ENCODE data around the gene GLIS1. TPM values are rescaled to one million over a fixed set of nuclear protein-coding genes. Genes with fewer than 3 reads are reported as not detected.

Gene GLIS1
- total RNA-seq, 1 experiment from 2014 or later: 0.13 TPM

GRCh38 chr1:53693773-53694717 lies 44.9 kb downstream of the GLIS1 start:
- no peak for DNase-seq (ENCODE audit: low spot score)
- H3K36me3 ChIP-seq (ENCODE audit: insufficient read depth, low read length, poor library complexity, severe bottlenecking): no peaks in the 10 kb centered on the region
- no TSS peak for BruUV-seq (replicated peaks)
- CTCF ChIA-PET: no interaction called here
- POLR2A ChIA-PET (ENCODE audit: low non-redundant PET): no interaction called here
- no peak for TF ChIP-seq EZH2 (IDR thresholded peaks at IDR 0.05; ENCODE audit: borderline replicate concordance, low read depth, low read length, poor library complexity, severe bottlenecking)
- TF ChIP-seq, protein P1, sequence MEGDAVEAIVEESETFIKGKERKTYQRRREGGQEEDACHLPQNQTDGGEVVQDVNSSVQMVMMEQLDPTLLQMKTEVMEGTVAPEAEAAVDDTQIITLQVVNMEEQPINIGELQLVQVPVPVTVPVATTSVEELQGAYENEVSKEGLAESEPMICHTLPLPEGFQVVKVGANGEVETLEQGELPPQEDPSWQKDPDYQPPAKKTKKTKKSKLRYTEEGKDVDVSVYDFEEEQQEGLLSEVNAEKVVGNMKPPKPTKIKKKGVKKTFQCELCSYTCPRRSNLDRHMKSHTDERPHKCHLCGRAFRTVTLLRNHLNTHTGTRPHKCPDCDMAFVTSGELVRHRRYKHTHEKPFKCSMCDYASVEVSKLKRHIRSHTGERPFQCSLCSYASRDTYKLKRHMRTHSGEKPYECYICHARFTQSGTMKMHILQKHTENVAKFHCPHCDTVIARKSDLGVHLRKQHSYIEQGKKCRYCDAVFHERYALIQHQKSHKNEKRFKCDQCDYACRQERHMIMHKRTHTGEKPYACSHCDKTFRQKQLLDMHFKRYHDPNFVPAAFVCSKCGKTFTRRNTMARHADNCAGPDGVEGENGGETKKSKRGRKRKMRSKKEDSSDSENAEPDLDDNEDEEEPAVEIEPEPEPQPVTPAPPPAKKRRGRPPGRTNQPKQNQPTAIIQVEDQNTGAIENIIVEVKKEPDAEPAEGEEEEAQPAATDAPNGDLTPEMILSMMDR (conservative IDR thresholded peaks at IDR 0.05; ENCODE audit: low read depth, low read length): no peak
- no peaks in the 10 kb centered on the region for H3K9me3 ChIP-seq (ENCODE audit: low read depth, low read length, poor library complexity, severe bottlenecking)
- intact Hi-C loops (cut with micrococcal nuclease; ENCODE audit: unreplicated experiment): no loop called here
- H3K4me3 ChIP-seq (ENCODE audit: low read depth, low read length, poor library complexity, severe bottlenecking): no peak overlapping the region
- peaks cover 8% of the 10 kb centered on the region for H3K4me1 ChIP-seq (ENCODE audit: insufficient read depth, low read length, poor library complexity, severe bottlenecking)
- no peak overlapping the region for H3K27ac ChIP-seq (ENCODE audit: low read depth, low read length, poor library complexity, severe bottlenecking)
- H3K27me3 ChIP-seq (replicated peaks; ENCODE audit: insufficient read depth, low read depth, low read length, poor library complexity): no peaks in the 10 kb centered on the region

GRCh38 chr1:53693339-53693738 lies 45.6 kb downstream of the GLIS1 start:
- TF ChIP-seq, protein P1 (conservative IDR thresholded peaks at IDR 0.05; ENCODE audit: low read depth, low read length): no peak
- no peak for TF ChIP-seq EZH2 (IDR thresholded peaks at IDR 0.05; ENCODE audit: borderline replicate concordance, low read depth, low read length, poor library complexity, severe bottlenecking)
- peaks cover 8% of the 10 kb centered on the region for H3K4me1 ChIP-seq (ENCODE audit: insufficient read depth, low read length, poor library complexity, severe bottlenecking)
- no peaks in the 10 kb centered on the region for H3K27me3 ChIP-seq (replicated peaks; ENCODE audit: insufficient read depth, low read depth, low read length, poor library complexity)
- DNase-seq (ENCODE audit: low spot score): no peak
- no peak overlapping the region for H3K4me3 ChIP-seq (ENCODE audit: low read depth, low read length, poor library complexity, severe bottlenecking)
- ChIA-PET CTCF (no interaction called here), POLR2A (ENCODE audit: low non-redundant PET) (no interaction called here)
- H3K9me3 ChIP-seq (ENCODE audit: low read depth, low read length, poor library complexity, severe bottlenecking): no peaks in the 10 kb centered on the region
- H3K36me3 ChIP-seq (ENCODE audit: insufficient read depth, low read length, poor library complexity, severe bottlenecking): no peaks in the 10 kb centered on the region
- no TSS peak for BruUV-seq (replicated peaks)
- H3K27ac ChIP-seq (ENCODE audit: low read depth, low read length, poor library complexity, severe bottlenecking): no peak overlapping the region
- intact Hi-C loops (cut with micrococcal nuclease; ENCODE audit: unreplicated experiment): no loop called here

DNA sequence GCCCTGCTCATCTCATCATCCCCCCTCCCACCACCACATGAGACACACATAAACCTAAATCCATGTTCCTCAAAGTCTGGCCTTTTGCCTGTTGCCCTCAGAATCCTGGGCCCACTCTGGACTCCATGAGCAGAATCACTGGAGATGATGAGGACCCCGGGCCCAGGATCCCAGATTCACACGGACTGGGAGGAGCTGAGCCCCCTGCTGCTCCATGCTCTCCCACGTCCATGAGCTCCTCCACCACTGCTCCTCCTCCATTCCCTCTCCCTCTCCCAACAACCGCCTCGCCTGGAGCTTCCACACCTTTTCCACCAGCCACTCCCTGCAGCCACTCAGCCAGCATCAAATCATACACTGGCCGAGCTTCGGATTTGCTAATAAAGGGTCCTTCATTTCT lies 47.6 kb downstream of the GLIS1 start:
- H3K27ac ChIP-seq (ENCODE audit: low read depth, low read length, poor library complexity, severe bottlenecking): no peak overlapping the region
- no peaks in the 10 kb centered on the region for H3K36me3 ChIP-seq (ENCODE audit: insufficient read depth, low read length, poor library complexity, severe bottlenecking)
- no peaks in the 10 kb centered on the region for H3K27me3 ChIP-seq (replicated peaks; ENCODE audit: insufficient read depth, low read depth, low read length, poor library complexity)
- intact Hi-C loops (cut with micrococcal nuclease; ENCODE audit: unreplicated experiment): no loop called here
- no peak for DNase-seq (ENCODE audit: low spot score)
- TF ChIP-seq, protein P1 (conservative IDR thresholded peaks at IDR 0.05; ENCODE audit: low read depth, low read length): no peak
- no peak for TF ChIP-seq EZH2 (IDR thresholded peaks at IDR 0.05; ENCODE audit: borderline replicate concordance, low read depth, low read length, poor library complexity, severe bottlenecking)
- H3K4me3 ChIP-seq (ENCODE audit: low read depth, low read length, poor library complexity, severe bottlenecking): no peak overlapping the region
- ChIA-PET POLR2A (ENCODE audit: low non-redundant PET) (no interaction called here), CTCF (no interaction called here)
- no TSS peak for BruUV-seq (replicated peaks)
- no peaks in the 10 kb centered on the region for H3K9me3 ChIP-seq (ENCODE audit: low read depth, low read length, poor library complexity, severe bottlenecking)
- peaks cover 8% of the 10 kb centered on the region for H3K4me1 ChIP-seq (ENCODE audit: insufficient read depth, low read length, poor library complexity, severe bottlenecking)

All from A673 (cell line).